Breast epithelium (tissue), 4 donors: ENCODE results near the gene RGN. TPM values are rescaled to one million over a fixed set of nuclear protein-coding genes. Genes with fewer than 3 reads are reported as not detected.
A peak's percentile ranks its signal among the peaks of the same experiment; 100 is the strongest.

ENCODE experiments used
- DNase-seq, 2 donors: peaks; one replicate each; pipeline ENCODE4 v3.0.0-alpha.2; 2019; ENCODE audit warnings: low spot score in 2 of 2
- H3K27ac ChIP-seq, 2 donors: fragments of 200-600 bp; sonication (generic) in 1 of 2; one replicate each; pipeline ENCODE4 v1.5.1; 2016 to 2019; ENCODE audit warnings: mild to moderate bottlenecking in 1 of 2
- H3K27me3 ChIP-seq, 2 donors: fragments of 200-600 bp; sonication (generic) in 1 of 2; one replicate each; pipeline versions ENCODE4 v1.5.1 to v1.6.0; 2017 to 2019; ENCODE audit warnings: control low read depth in 1 of 2, mild to moderate bottlenecking in 1 of 2
- H3K36me3 ChIP-seq: fragments of 200-600 bp; one replicate; pipeline ENCODE4 v1.5.1; 2019
- H3K4me1 ChIP-seq, 2 donors: fragments of 200-600 bp; sonication (generic); one replicate each; pipeline ENCODE4 v1.5.1; 2016 to 2019; ENCODE audit warnings: control low read depth in 1 of 2
- H3K4me3 ChIP-seq, 3 donors: fragments of 200-600 bp; sonication (generic); 1 replicate in 2 of 3; 2 replicates in 1 of 3; pipeline ENCODE4 v1.5.1; 2016 to 2019; ENCODE audit warnings: mild to moderate bottlenecking in 3 of 3, moderate library complexity in 2 of 3
- H3K9me3 ChIP-seq, 2 donors: fragments of 200-600 bp; sonication (generic) in 1 of 2; one replicate each; pipeline ENCODE4 v1.5.1; 2016 to 2019; ENCODE audit warnings: control low read depth in 1 of 2
- CTCF ChIP-seq, 3 donors: fragments of 450-650 bp; IDR thresholded peaks; one replicate each; pipeline ENCODE4 v1.5.1; 2016 to 2017; ENCODE audit warnings: antibody characterized with exemption in 3 of 3, mild to moderate bottlenecking in 3 of 3, moderate library complexity in 3 of 3
- POLR2A ChIP-seq: fragments of 450-650 bp; IDR thresholded peaks from one replicate; pipeline ENCODE4 v1.6.1; 2016; ENCODE audit warnings: antibody characterized with exemption, mild to moderate bottlenecking, moderate library complexity
- POLR2AphosphoS5 ChIP-seq, 3 donors: sonication (generic); formaldehyde crosslinking; IDR thresholded peaks; one replicate each; pipeline ENCODE4 v1.6.1; 2017; ENCODE audit warnings: antibody characterized with exemption in 3 of 3
- intact Hi-C: fragments of 100-400 bp; cut with DNase I; formaldehyde crosslinking; loops from one replicate; pipeline ENCODE4 v1.15.1; 2023; ENCODE audit warnings: low total_unique reads
- total RNA-seq, 3 donors: library from RNA; depleted of rRNA; stranded (reverse); fragments of >200 nt; gene quantifications; one replicate each; pipeline ENCODE4 v1.1.0, GENCODE V29; 2016

RGN gene
- total RNA-seq, 3 donors from 2014 or later: 2.6 to 4.3 (median 3.8) TPM

DNA sequence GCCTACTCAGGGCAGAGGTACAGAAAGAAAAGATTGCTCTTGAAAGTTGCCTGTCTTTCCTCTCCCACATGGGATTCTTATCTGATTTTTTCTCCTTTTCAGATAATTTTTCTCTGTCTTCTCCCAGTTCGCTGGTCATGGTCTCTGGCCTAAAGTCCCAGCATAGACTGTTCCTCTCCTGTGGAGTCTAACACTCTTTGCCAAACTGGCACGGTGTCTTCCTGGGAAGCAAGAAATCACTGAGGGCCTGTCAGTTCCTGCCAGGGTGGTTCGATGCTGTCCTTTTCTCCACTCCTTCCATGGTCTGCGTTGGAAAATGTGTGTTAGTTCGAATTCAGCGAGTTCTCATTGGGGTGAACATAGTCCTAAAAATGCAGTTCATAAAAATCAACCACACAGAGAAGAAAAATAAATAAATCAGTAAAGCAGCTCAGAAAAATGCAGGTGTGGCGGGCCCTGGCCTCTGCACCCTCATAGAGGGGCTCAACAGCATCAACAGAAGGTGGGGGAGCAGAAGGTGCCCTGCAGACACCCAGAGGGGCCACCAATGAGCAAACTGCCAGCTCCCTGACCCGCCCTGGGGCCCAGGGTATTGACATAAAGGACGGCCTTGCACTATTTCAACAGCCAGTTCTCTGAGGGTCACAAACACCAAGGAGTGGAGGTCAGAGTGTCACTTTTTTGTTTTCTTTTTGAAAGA lies 2.1 kb downstream of the RGN start:
- H3K27ac ChIP-seq: no peak overlapping the region
- peaks cover 0 to 46% of the 10 kb centered on the region in 2 donors for H3K27me3 ChIP-seq

GRCh38 chrX:47080915-47081236 lies 2.6 kb downstream of the RGN start:
- H3K27me3 ChIP-seq: peaks cover 0 to 41% of the 10 kb centered on the region in 2 donors
- H3K4me1 ChIP-seq: no peaks in the 10 kb centered on the region
- no peaks in the 10 kb centered on the region for H3K9me3 ChIP-seq
- H3K27ac ChIP-seq: no peak overlapping the region
- intact Hi-C loops: no loop called here
- TF ChIP-seq POLR2AphosphoS5 (IDR thresholded peaks at IDR 0.05) (no peak), POLR2A (no peak), CTCF (IDR thresholded peaks at IDR 0.05) (no peak)
- DNase-seq: no peak
- H3K36me3 ChIP-seq: no peaks in the 10 kb centered on the region
- no peak overlapping the region for H3K4me3 ChIP-seq

More for the DNA sequence above, 2.1 kb downstream of the RGN start:
- Histone ChIP-seq H3K4me3 (no peak overlapping the region), H3K4me1 (no peaks in the 10 kb centered on the region), H3K36me3 (no peaks in the 10 kb centered on the region), H3K9me3 (no peaks in the 10 kb centered on the region)
- no peak for TF ChIP-seq CTCF (IDR thresholded peaks at IDR 0.05)
- TF ChIP-seq POLR2A: no peak
- TF ChIP-seq POLR2AphosphoS5 (IDR thresholded peaks at IDR 0.05): no peak
- intact Hi-C loops: no loop called here
- no peak for DNase-seq

- Histone ChIP-seq H3K36me3 (no peaks in the 10 kb centered on the region), H3K4me3 (no peak overlapping the region), H3K27ac (no peak overlapping the region), H3K9me3 (no peaks in the 10 kb centered on the region), H3K27me3 (peaks cover 0 to 6% of the 10 kb centered on the region in 2 donors), H3K4me1 (no peaks in the 10 kb centered on the region)
- intact Hi-C loops: no loop called here
- no peak for TF ChIP-seq CTCF (IDR thresholded peaks at IDR 0.05)
- no peak for TF ChIP-seq POLR2A
- TF ChIP-seq POLR2AphosphoS5 (IDR thresholded peaks at IDR 0.05): no peak
- DNase-seq: no peak
These were observed 13.0 kb downstream of the RGN start for GRCh38 chrX:47091149-47091775.

DNA sequence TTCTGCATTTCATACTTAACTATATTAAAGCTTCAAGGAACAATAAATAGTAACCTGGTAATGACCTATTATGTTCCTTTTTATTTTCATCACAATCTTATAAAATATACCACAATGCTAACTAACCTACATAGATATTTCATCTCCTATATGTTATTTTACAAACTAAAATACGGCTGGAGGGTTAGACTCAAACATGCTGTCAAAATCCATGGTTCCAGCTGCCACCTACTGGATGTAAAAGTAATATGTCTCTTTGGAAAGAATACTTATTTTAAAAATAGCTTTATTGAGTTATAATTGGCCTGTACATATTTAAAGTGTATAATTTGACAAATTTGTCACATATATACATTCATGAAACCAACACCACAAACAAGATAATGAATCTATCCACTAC lies 15.0 kb downstream of the RGN start:
- TF ChIP-seq POLR2AphosphoS5 (IDR thresholded peaks at IDR 0.05) (no peak), POLR2A (no peak), CTCF (IDR thresholded peaks at IDR 0.05) (peak in 2 of 3 donors; percentile 31 to 43)
- intact Hi-C loops: no loop called here
- H3K27ac ChIP-seq: no peak overlapping the region

GRCh38 chrX:47093860-47094259 lies 15.6 kb downstream of the RGN start:
- intact Hi-C loops: no loop called here
- Histone ChIP-seq H3K27me3 (peaks cover 0 to 16% of the 10 kb centered on the region in 2 donors), H3K4me1 (no peaks in the 10 kb centered on the region)

More for the DNA sequence above, 15.0 kb downstream of the RGN start:
- Histone ChIP-seq H3K4me1 (no peaks in the 10 kb centered on the region), H3K27me3 (peaks cover 0 to 14% of the 10 kb centered on the region in 2 donors), H3K9me3 (no peaks in the 10 kb centered on the region), H3K36me3 (no peaks in the 10 kb centered on the region), H3K4me3 (no peak overlapping the region)
- no peak for DNase-seq

More at GRCh38 chrX:47093860-47094259, 15.6 kb downstream of the RGN start:
- no peaks in the 10 kb centered on the region for H3K36me3 ChIP-seq
- H3K27ac ChIP-seq: no peak overlapping the region
- TF ChIP-seq CTCF (IDR thresholded peaks at IDR 0.05): no peak
- no peak for TF ChIP-seq POLR2A
- TF ChIP-seq POLR2AphosphoS5 (IDR thresholded peaks at IDR 0.05): no peak
- no peak overlapping the region for H3K4me3 ChIP-seq
- DNase-seq: no peak
- no peaks in the 10 kb centered on the region for H3K9me3 ChIP-seq
